PC-3 (cell line): Measurements from ENCODE around the gene CEP89. TPM values are rescaled to one million over a fixed set of nuclear protein-coding genes. Genes with fewer than 3 reads are reported as not detected.
"Not testable (repeated sequence)": the region's sequence is repeated elsewhere in the genome, so short reads cannot be mapped to it uniquely, and the experiment has no call there.

Experiments used
- ATAC-seq: fragments of 200-7000 bp; cut with Tn5 transposase; 2 replicates; pipeline ENCODE4 v1.9.1; 2020; ENCODE audit warnings: mild to moderate bottlenecking, moderate library complexity
- BruUV-seq: library from RNA; stranded (reverse); fragments of 400-500 nt; replicated peaks from 2 replicates; lab custom pipeline; 2021; lab: Mats Ljungman, UMichigan
- CTCF ChIA-PET: fragments of 300-600 bp; sonication (Branson Sonifier 250); formaldehyde crosslinking; loops from one replicate; lab custom pipeline; 2022; ENCODE audit warnings: antibody characterized with exemption; lab: Charles Lee
- POLR2A ChIA-PET: fragments of 300-600 bp; sonication (Branson Sonifier 250); formaldehyde crosslinking; loops from one replicate; lab custom pipeline; 2022; ENCODE audit warnings: antibody characterized with exemption; ENCODE audit not compliant: unreplicated experiment; lab: Charles Lee
- DNase-seq: peaks from one replicate; pipeline ENCODE4 v3.0.0-alpha.2; 2015
- H2AFZ ChIP-seq: fragments of 300-600 bp; sonication (generic); 2 replicates; pipeline ENCODE4 v1.6.0; 2016; ENCODE audit warnings: antibody characterized with exemption, low read length
- H3F3A ChIP-seq: fragments of 300-600 bp; sonication (generic); one replicate; pipeline ENCODE4 v1.6.0; 2017; ENCODE audit warnings: antibody characterized with exemption, low read length, control low read depth, mild to moderate bottlenecking; ENCODE audit not compliant: unreplicated experiment
- H3K27ac ChIP-seq: fragments of 300-600 bp; sonication (generic); 2 replicates; pipeline ENCODE4 v1.5.1; 2016; ENCODE audit warnings: mild to moderate bottlenecking, low read length
- H3K27me3 ChIP-seq: fragments of 300-600 bp; sonication (generic); 2 replicates; pipeline ENCODE4 v1.6.1; 2016; ENCODE audit warnings: low read length, mixed read lengths
- H3K36me3 ChIP-seq: fragments of 300-600 bp; sonication (generic); 2 replicates; pipeline ENCODE4 v1.6.1; 2016; ENCODE audit warnings: low read depth, mixed run types, low read length, mixed read lengths
- H3K4me1 ChIP-seq: fragments of 300-600 bp; sonication (generic); 2 replicates; pipeline ENCODE4 v1.5.1; 2016; ENCODE audit warnings: low read length; ENCODE audit not compliant: insufficient read depth
- H3K4me2 ChIP-seq: fragments of 300-600 bp; sonication (generic); 2 replicates; pipeline ENCODE4 v1.6.0; 2016; ENCODE audit warnings: low read length
- H3K4me3 ChIP-seq: fragments of 300-600 bp; sonication (generic); 2 replicates; pipeline ENCODE4 v1.5.1; 2016; ENCODE audit warnings: mild to moderate bottlenecking, low read length, mixed read lengths
- H3K79me2 ChIP-seq: fragments of 300-600 bp; sonication (generic); 2 replicates; pipeline ENCODE4 v1.6.1; 2017; ENCODE audit warnings: low read length, mixed read lengths
- H3K9ac ChIP-seq: fragments of 300-600 bp; sonication (generic); 2 replicates; pipeline ENCODE4 v1.6.0; 2016; ENCODE audit warnings: mild to moderate bottlenecking, low read length
- H3K9me2 ChIP-seq: fragments of 300-600 bp; sonication (generic); replicated peaks from 2 replicates; pipeline ENCODE4 v1.6.1; 2016; ENCODE audit warnings: mixed run types, low read length, mixed read lengths
- H3K9me3 ChIP-seq: fragments of 300-600 bp; sonication (generic); 2 replicates; pipeline ENCODE4 v1.6.1; 2016; ENCODE audit warnings: low read length, mixed read lengths
- H4K20me1 ChIP-seq: fragments of 300-600 bp; sonication (generic); 2 replicates; pipeline ENCODE4 v1.6.1; 2016; ENCODE audit warnings: low read length, mixed read lengths
- CTCF ChIP-seq: fragments of 300-600 bp; sonication (generic); conservative IDR thresholded peaks from 2 replicates; pipeline ENCODE4 v1.5.1; 2017; ENCODE audit warnings: antibody characterized with exemption, low read depth, mild to moderate bottlenecking, low read length
- EZH2 ChIP-seq: fragments of 300-600 bp; sonication (generic); IDR thresholded peaks from one replicate; pipeline ENCODE4 v1.6.1; 2017; ENCODE audit warnings: antibody characterized with exemption, mild to moderate bottlenecking, low read length; ENCODE audit not compliant: unreplicated experiment
- EZH2phosphoT487 ChIP-seq: fragments of 300-600 bp; sonication (generic); IDR thresholded peaks from 2 replicates; pipeline ENCODE4 v1.6.1; 2018; ENCODE audit warnings: mild to moderate bottlenecking, antibody characterized with exemption, low read length, borderline replicate concordance
- intact Hi-C: fragments of 100-400 bp; cut with micrococcal nuclease; formaldehyde crosslinking; loops from 2 replicates; pipeline ENCODE4 v1.9.0; 2023
- total RNA-seq: library from RNA; depleted of rRNA; stranded (reverse); fragments of >200 nt; gene quantifications from 2 replicates; pipeline ENCODE4 v1.2.3, GENCODE V29; 2014

Gene CEP89
- total RNA-seq, 1 experiment from 2014 or later, result 9.1 TPM

GRCh38 chr19:33005440-33005839 is 33.7 kb upstream of the CEP89 start:
- Histone ChIP-seq H3K4me2 (no peak overlapping the region), H3K9me3 (no peaks in the 10 kb centered on the region), H3K79me2 (no peaks in the 10 kb centered on the region), H3K9ac (no peak overlapping the region), H2AFZ (no peak overlapping the region), H3K4me1 (no peaks in the 10 kb centered on the region), H4K20me1 (no peaks in the 10 kb centered on the region), H3F3A (no peaks in the 10 kb centered on the region), H3K9me2 (no peaks in the 10 kb centered on the region), H3K4me3 (no peak overlapping the region), H3K36me3 (no peaks in the 10 kb centered on the region; the same call in 1 of the 2 replicates), H3K27me3 (no peaks in the 10 kb centered on the region), H3K27ac (no peak overlapping the region)
- ChIA-PET POLR2A (no interaction called here), CTCF (no interaction called here)
- BruUV-seq, result no TSS peak
- ATAC-seq (no peak), DNase-seq (peak; percentile 59)
- TF ChIP-seq CTCF (no peak), EZH2phosphoT487 (no peak), EZH2 (no peak)
- intact Hi-C loops, result no loop called here

GRCh38 chr19:33003424-33004024 is 31.8 kb upstream of the CEP89 start:
- H2AFZ ChIP-seq, ATAC-seq, H3K9me3 ChIP-seq, H4K20me1 ChIP-seq, H3K4me3 ChIP-seq, H3K9me2 ChIP-seq, intact Hi-C loops, POLR2A ChIA-PET, CTCF ChIA-PET, H3K9ac ChIP-seq, BruUV-seq, H3K4me2 ChIP-seq, H3K36me3 ChIP-seq, DNase-seq, H3K27me3 ChIP-seq, H3F3A ChIP-seq, H3K79me2 ChIP-seq, H3K4me1 ChIP-seq, H3K27ac ChIP-seq: not testable (repeated sequence)

GRCh38 chr19:33002126-33002865 is 30.5 kb upstream of the CEP89 start:
- H3K4me1 ChIP-seq, ATAC-seq, H3K36me3 ChIP-seq, CTCF ChIA-PET, H3K9me3 ChIP-seq, DNase-seq, BruUV-seq, H4K20me1 ChIP-seq, intact Hi-C loops, H3K4me3 ChIP-seq, H3K27ac ChIP-seq, H3K27me3 ChIP-seq, H3K4me2 ChIP-seq, POLR2A ChIA-PET, H3K9me2 ChIP-seq, H3F3A ChIP-seq, H3K9ac ChIP-seq, H2AFZ ChIP-seq, H3K79me2 ChIP-seq: not testable (repeated sequence)
